Frontal cortex (tissue), 4 donors: ENCODE results near the gene RRBP1. TPM values are rescaled to one million over a fixed set of nuclear protein-coding genes. Genes with fewer than 3 reads are reported as not detected.
"Not testable (repeated sequence)": the region's sequence is repeated elsewhere in the genome, so short reads cannot be mapped to it uniquely, and the experiment has no call there.

ENCODE experiments used
- DNase-seq, 2 donors: peaks; one replicate each; pipeline ENCODE4 v3.0.0; 2012; ENCODE audit warnings: low spot score in 2 of 2
- FAIRE-seq: peaks from 2 replicates; lab custom pipeline; 2012; peaks lifted over from hg19 to GRCh38; lab: Jason Lieb, UNC
- total RNA-seq: library from RNA; depleted of rRNA; stranded (reverse); fragments of >200 nt; gene quantifications from one replicate; pipeline ENCODE4 v1.2.3, GENCODE V29; 2014
- donor health status: control.
- donor health status: control.
- donor health status: control.

Gene RRBP1
- total RNA-seq, 1 donor from 2014 or later: 6.1 TPM

DNA sequence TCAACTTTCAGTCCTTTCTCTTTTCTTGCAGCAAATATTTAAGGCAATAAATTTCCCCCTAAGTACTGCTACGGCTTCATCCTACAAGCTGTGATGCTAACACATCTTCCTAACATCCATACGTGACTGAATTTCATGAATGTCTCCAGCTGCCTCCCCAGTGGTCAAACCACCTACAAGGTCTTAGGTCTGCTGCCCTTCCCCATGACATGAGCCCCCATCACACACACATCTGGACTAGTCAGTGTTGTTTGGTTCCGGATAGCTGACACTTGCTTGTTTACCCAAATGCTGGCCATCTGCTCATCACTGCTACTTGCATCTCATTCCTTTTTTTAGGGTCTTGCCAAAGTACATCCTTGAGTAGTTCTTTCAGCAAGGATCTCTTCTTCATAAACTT lies 14.6 kb downstream of the RRBP1 start:
- FAIRE-seq (no peak), DNase-seq (no peak)

DNA sequence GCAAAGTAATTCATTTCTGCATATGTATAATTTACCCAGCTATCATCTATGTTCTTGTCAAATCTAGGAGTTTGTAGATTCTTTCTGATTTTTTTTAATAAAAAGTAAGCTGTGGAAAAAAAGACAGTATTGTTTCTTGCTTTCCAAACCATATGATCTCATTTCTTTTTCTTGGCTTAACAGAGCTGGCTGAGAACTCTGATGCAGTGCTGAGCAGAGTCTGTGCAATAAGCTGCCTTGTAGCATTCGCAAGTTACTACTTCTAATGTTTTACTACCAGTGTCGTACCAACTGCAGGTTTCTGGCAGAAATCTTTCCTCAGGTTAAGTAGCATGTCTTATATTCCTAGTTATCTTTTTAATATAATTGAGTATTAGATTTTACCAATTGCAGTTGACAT lies 15.6 kb downstream of the RRBP1 start:
- FAIRE-seq: no peak
- DNase-seq: no peak

DNA sequence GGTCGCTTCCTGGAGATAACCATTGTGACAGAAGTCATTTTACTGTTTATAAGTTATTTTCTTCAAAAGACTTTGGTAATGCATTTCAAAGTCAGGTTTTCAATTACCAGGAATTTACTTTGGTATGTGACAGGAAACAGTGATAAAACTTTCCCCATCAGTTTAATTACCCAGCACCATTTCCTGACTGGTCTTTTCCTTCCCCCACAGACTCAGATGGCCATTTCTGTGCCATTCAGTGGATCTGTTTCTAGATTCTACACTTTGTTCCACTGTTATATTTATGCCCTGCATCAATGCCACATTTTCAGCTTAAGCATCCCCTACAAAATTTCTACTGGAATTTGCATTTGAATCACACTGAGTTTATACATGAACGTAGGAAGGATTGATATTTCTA lies 16.3 kb downstream of the RRBP1 start:
- DNase-seq: no peak
- no peak for FAIRE-seq

DNA sequence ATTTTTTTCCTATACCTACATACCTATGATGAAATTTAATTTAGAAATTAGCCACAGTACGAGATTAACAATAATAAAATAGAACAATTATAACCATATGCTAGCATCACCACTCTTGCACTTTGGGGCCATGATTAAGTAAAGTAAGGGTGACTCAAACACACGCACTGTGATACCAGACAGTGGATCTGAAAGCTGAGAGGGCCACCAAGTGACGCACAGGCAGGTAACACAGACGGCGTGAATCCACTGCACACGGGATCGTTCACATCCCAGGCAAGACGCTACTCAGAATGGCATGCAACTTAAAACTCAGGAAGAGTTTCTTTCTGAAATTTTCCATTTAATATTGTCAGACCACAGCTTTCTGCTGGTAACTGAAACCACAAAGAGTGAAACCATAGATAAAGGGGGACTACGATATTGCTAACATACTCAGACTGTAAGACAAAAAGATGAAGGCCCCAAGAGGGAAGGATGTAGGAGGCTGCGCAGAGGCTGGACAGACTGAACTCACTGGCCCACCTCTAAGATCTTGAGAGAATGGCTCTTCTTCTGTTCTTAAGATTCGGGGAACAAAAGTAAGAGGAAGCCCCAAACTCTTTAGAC lies 17.9 kb downstream of the RRBP1 start:
- FAIRE-seq (no peak), DNase-seq (no peak)

DNA sequence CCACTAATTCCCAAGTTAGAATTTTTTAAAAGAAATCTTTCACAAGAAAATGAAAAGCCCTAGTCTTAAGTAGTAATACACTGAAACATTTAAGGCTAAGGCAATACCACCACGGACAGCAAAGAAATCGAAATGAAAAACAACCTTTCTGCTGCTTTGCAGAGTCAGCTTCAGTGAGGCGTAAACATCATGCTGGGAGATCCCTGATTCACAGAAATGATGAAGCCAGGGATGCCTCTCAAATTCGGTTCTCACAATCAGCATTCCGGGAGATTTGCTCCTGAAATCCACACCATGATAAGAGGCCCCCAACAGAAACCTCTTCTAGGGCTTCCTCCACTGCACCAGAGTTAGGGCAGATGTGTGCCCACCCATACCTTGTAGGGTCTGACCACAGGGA lies 18.6 kb downstream of the RRBP1 start:
- DNase-seq: no peak
- no peak for FAIRE-seq

DNA sequence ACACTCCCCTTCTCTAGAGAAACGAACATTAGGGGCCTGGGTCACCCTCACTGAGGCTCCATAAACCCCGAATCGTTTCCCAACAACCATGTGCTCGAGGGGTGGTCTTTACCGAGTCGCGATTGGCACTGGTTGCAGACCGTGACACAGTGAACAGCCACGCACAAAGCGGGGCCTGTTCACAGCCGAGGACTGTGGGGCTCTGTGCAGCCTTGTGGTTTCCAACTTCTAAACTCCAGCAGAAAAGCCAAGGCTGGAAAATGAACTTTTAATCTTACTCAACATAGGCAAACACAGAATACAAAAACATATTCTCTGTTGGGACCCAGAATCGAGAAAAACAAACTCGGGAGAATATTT lies 19.0 kb downstream of the RRBP1 start:
- FAIRE-seq (no peak), DNase-seq (no peak)

DNA sequence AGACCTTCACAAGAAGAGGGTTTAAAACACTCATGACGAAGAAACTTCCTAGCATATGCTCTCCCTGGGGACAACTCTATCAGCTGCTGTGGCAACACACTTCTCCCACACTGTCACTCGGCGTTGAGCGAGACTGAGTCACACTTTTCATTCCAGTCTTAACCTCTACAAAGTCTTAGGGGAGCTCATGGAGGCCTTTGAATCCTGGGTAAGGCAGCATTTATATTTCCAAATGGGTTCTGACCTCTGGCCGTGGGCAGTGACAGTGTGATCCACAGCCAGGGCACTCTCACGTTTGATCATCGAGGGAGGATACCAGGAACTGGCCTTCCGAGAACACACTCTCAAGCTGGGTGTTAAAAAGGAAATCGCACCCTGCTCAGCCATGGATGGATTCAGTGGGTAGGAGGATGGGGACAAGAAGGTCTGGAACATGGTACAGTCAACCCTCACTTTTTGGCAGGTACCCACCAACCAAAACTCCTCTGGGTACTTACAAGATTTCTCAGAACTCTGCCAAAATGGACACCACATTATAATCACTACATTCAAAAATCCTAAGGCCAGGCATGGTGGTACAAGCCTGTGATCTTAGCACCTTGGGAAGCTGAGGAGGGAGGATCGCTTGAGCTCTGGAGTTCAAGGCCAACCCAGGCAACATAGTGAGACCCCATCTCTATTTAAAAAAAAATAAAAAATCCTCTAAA lies 19.6 kb downstream of the RRBP1 start:
- no peak for DNase-seq
- FAIRE-seq: no peak

DNA sequence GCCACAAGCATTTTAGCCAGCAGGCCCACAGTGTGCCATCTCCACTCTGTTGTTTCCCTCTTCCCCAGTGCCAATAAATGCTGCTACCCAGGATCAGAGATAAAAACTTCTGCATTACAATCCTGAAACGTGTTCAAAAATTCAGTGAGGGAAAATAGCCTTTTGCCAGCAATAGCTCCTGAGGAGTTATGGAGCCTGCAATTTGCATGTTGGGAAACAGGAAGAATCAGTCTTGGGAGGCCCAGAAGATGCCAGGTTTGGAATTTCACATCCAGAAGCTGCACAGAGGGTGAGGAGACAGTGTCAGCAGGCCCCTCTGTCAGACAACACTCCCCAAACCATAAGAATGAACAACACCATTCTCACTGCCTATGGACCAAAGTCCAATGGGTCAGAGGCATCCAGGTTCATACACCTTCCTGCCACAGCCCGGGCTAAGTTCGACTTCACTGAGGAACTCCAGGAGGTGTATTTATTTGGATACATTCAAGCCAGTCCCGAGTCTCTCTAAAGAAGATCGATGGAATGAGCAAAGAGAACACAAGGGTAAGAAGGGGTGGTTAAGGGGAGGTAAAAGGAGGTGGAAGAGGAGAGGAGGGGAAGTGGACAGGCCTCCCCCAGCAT lies 20.8 kb downstream of the RRBP1 start:
- DNase-seq: no peak
- no peak for FAIRE-seq

DNA sequence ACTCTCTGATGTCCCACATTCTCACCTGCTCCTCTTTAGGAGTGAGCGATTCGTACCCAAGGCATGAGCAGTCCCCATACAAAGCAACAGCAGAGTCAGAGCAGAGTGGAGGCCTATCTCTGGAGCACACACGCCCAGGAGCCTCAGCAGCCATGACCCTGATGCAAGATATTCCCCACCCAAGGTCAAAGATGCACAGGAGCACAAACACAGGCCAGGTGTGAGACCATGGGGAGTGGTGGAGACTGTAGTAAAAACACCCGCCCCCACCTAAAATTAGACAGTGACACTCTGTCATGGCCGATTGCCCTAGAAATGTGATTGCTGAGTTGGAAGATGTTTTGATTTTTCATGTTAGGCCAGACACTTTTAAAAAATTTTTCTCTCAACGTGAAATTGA lies 21.4 kb downstream of the RRBP1 start:
- DNase-seq: no peak
- FAIRE-seq: no peak

DNA sequence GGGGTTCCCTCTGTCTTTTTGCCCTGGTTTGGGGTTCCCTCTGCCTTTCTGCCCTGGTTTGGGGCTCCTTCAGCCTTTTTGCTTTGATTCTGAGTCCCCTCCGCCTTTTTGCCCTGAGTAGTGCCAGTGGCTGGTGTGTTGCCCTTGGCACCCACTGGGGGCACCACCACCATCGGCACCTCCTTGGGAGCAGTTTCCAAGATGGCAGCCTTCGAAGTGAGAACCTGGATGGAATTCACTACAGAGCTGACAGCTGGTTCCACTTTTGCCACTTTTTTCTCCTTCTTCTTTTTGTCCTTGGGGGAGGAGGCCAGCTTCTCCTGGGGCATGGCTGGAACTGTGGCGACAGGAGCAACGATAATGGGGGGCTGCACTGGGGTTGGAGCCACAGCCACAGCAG lies 22.2 kb downstream of the RRBP1 start:
- DNase-seq (no peak), FAIRE-seq (no peak)

DNA sequence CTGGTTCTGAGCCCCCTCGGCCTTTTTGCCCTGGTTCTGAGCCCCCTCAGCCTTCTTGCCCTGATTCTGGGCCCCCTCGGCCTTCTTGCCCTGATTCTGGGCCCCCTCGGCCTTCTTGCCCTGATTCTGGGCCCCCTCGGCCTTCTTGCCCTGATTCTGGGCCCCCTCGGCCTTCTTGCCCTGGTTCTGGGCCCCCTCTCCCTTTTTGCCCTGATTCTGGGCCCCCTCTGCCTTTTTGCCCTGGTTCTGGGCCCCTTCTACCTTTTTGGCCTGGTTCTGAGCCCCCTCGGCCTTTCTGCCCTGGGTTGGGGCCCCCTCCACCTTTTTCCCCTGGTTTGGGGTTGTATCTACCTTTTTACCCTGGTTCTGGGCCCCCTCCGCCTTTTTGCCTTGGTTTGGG lies 22.7 kb downstream of the RRBP1 start:
- not testable (repeated sequence) for FAIRE-seq, DNase-seq

DNA sequence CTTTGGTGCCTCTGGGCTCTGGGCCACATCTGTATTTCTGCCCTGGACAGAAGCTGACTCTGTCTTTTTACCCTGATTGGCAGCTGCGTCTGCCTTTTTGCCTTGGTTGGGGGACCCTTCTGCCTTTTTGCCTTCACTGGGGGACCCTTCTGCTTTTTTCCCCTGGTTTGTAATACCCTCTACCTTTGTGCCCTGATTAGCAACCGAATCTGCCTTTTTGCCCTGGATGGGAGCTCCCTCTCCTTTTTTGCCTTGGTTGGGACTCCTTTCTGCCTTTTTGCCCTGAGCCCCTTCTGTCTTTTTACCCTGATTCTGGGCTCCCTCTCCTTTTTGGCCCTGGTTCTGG lies 23.4 kb downstream of the RRBP1 start:
- DNase-seq (no peak), FAIRE-seq (no peak)

DNA sequence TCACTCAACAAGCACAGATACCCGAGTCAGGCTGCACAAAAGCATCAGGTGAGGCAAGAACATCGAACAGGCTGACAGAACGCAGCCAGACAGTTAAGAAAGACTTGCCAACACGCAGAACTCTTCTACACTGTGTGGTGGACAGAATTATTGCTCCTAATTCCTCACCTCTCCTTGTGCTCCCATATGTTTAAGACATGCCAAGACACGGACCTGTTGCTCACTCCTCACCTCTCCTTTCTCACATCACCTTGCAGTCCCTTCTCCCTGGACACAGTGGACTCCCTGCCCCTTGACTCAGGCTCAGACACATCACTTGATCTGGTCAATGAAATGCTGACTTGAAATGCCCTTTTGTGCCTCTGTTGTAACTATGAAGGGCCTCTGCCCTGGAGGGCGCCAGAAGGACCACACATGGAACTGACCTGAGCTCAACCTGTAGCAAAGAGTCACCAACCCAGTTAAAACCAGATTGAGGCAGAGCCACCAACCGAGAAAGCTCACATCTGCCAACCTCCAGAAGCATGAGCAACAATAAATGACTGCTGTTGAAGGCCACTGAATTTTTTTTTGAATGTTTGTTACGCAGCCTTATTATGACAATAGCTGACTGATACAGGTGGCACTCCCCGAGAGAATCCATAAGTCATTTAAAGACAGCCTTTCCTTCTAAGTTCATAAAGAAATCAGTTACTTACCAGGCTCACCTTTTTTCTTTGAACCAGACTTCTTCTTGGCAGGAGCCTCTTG lies 24.0 kb downstream of the RRBP1 start:
- no peak for DNase-seq

DNA sequence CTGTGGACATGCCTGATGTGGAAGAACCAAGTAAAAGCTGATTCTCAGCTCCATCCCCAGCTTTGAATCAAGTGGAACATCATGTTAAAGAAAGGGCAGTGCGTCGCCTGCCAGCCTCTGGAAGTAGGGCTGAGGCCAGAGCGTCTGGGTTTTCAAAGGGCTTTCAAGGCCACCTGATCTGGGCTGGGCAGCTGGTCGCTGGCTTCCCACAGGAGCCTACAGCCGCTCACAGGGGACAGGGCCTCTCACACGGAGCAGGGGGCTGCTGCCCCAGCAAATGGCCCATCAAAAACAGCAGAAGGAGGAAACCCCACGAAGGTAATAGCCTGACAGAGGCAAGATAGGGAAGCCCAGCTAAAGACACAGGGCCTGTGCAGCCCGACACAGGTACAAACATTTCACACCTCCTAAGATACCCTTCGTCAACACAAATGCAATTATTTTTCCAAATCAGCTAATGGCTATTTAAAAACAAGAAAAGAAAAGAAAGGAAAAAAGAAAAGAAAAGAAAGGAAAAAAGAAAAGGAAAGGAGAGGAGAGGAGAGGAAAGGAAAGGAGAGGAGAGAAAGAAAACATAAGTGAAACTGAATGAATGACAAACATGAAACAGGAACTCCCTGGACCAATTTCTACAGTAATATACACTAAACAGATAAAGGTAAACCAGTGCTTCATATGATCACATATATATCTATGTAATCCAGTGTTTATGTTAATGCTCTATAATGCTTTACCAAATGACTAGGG lies 24.8 kb downstream of the RRBP1 start:
- FAIRE-seq (no peak), DNase-seq (no peak)

More for the DNA sequence above, 24.0 kb downstream of the RRBP1 start:
- FAIRE-seq: no peak

DNA sequence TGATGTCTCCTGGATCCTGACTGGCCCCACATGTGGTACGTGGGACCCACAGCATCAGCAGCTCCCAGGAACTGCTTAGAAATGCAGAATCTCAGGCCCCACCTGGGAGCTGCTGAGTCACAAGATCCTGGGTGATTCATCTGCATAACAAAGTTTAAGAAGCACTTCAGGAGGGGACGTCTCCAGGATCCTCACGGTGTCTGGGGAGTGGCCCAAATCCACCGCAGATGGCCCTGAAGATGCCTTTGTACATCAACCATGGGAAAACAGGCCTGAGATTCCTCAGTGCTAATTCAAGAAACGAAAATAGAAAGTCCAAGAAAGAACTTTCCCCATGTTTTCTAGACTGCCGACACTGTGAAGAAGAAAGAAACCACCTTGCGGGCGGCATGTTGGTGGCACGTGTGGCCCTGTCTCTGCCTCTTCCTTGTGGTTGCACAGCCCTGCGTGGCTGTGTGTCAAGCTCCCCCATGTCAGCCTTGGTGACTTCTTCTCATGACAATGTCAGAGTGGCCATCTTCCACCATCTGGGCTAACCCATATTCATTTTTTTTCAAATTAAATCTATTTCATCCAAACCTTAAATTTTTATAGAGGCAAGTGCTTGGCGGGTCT lies 26.1 kb downstream of the RRBP1 start:
- no peak for FAIRE-seq
- DNase-seq: no peak

DNA sequence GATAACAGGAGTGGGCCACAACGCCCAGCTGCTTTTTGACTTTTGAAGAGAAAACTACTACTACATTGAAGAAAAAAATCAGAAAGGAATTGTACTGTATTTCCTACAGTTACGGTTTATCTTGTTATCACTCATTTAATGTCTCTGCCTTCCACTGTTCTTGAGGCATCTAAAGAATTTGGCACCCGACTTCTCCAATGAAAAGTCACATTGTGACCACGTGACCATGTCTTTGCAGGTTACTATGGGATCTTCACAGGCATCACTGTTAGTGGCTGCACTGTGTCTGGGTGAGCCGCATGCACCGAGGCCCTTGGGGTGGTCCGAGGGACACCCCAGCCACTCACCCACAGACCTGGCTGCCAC lies 26.8 kb downstream of the RRBP1 start:
- DNase-seq (no peak), FAIRE-seq (no peak)

DNA sequence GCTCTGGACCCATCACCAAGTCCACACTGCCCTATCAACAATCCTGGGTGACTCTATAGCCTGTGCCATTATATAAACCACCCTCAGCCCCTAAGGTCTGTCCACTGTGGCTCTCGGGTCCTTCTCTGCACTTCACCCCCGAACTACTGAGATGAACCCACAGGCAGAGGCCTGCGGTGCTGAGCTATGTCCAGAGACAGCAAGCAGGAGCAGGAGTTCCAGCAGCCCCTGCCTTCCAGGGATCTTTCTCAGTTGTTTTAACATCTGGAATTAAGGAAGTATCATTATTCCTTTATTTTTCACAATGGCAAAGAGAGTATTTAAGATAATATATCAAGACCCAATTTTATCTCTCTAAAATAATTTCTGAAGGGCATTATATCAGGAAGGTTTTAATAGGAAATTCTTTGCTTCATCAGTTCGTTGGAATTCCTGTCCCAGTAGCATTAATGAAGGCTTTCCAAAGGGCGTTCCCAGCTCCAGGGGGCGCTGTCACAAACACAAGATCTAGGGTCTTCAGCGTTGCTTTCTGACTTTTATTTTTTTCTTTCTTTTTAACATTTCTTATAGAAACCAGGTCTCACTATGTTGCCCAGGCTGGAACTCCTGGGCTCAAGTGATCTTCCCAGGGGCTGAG lies 27.3 kb downstream of the RRBP1 start:
- FAIRE-seq (no peak), DNase-seq (no peak)

DNA sequence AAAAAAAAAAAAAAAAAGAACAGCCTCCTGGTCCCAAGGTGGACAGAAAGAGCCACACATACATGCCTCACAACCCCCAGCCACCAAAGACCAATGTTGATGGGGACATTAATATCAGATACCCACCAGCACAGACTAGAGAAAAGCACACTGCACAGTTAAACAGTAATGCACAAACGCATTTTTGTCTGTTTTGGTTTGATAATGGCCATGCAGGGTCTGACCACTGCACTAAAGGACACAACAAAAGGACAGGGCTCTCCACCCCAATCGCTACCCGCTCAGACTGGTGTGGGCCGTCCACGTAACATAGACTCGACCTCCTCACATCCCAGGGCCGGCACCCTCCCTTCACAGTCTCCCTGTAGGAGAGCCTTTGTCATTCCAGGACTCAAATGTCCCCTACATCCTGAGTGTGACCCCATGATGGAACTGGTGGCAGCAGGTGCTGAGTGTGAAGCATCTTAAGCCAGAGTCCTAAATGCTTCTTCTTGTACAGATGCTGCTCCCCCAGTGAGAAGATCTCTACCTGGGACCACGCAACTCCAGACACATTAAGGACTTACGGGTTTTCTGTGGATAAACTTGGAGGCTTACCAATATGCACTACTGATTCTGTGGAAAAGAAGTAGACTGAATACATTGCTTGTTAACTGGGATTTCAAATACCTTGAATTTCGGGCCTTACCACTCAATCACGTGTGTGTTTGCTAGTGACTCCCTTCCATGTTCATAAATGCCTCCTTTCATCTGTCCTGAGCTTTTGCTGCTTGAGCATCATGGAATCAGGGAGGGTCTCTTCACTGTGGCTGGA lies 28.0 kb downstream of the RRBP1 start:
- DNase-seq: no peak
- no peak for FAIRE-seq

DNA sequence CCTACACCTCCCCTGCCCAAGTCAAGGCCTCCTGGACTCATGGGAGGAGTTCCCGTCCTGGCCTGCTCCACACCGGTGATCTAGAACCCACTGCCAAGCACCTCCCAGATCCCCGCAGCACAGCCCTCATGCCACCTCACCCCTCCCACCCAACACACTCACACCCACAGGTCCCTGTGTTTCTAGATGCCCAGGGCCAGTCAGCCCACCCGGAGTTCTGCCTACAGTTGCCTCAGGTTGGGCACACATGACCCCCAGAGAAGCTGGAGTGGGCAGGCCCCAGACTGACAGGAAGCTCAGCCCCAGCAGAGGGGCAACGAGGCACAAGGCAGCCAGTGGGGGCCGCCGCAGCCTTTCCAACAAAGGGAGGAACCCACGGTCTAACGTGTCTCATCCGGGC lies 29.6 kb downstream of the RRBP1 start:
- DNase-seq (no peak), FAIRE-seq (no peak)
